ENCODE measurements around the gene CTSV.
"Not testable (repeated sequence)": the region's sequence is repeated elsewhere in the genome, so short reads cannot be mapped to it uniquely, and the experiment has no call there.

The CTSV gene

GRCh38 chr9:97039514-97039860, 545 bp upstream of the CTSV start:
- TF ChIP-seq CTCF (IDR thresholded peaks at IDR 0.05): no peak
- DNase-seq (ENCODE audit: low spot score): no peak
- no peak overlapping the region for H3K27ac ChIP-seq

GRCh38 chr9:97023505-97023904, 15.4 kb downstream of the CTSV start:
- H3K4me3 ChIP-seq; DNase-seq (ENCODE audit: low spot score); H3K27ac ChIP-seq: not testable (repeated sequence)

More at GRCh38 chr9:97039514-97039860, 545 bp upstream of the CTSV start:
- peak overlapping the region; percentile 68 for H3K4me3 ChIP-seq

GRCh38 chr9:97013151-97014132, 25.5 kb downstream of the CTSV start:
- Histone ChIP-seq H3K4me3 (peak overlapping the region; percentile 81), H3K27ac (peak overlapping the region; percentile 55 to 91)
- DNase-seq (ENCODE audit: low spot score): peak; percentile 80

GRCh38 chr9:97012617-97013016, 26.3 kb downstream of the CTSV start:
- Histone ChIP-seq H3K27ac (peak overlapping the region; percentile 55 to 91), H3K4me3 (peak overlapping the region; percentile 81)
- DNase-seq (ENCODE audit: low spot score): not testable (repeated sequence)

GRCh38 chr9:97002195-97002594, 36.7 kb downstream of the CTSV start:
- DNase-seq (ENCODE audit: low spot score); H3K27ac ChIP-seq; H3K4me3 ChIP-seq: not testable (repeated sequence)

GRCh38 chr9:97001338-97001737, 37.6 kb downstream of the CTSV start:
- not testable (repeated sequence) for DNase-seq (ENCODE audit: low spot score); H3K4me3 ChIP-seq; H3K27ac ChIP-seq

- H3K27ac ChIP-seq; DNase-seq (ENCODE audit: low spot score); H3K4me3 ChIP-seq: not testable (repeated sequence)
Measured at GRCh38 chr9:97000139-97000787, 38.7 kb downstream of the CTSV start.

- not testable (repeated sequence) for H3K4me3 ChIP-seq; H3K27ac ChIP-seq; DNase-seq (ENCODE audit: low spot score)
Measured at GRCh38 chr9:96999733-97000132, 39.2 kb downstream of the CTSV start.

- not testable (repeated sequence) for DNase-seq (ENCODE audit: low spot score)
Measured at GRCh38 chr9:96997009-96997701, 41.8 kb downstream of the CTSV start.

GRCh38 chr9:96994531-96995016, 44.4 kb downstream of the CTSV start:
- H3K4me3 ChIP-seq, H3K27ac ChIP-seq: not testable (repeated sequence)

More at GRCh38 chr9:96997009-96997701, 41.8 kb downstream of the CTSV start:
- not testable (repeated sequence) for H3K4me3 ChIP-seq, H3K27ac ChIP-seq

GRCh38 chr9:96992303-96992702, 46.6 kb downstream of the CTSV start:
- H3K4me3 ChIP-seq; DNase-seq (ENCODE audit: low spot score); H3K27ac ChIP-seq: not testable (repeated sequence)

More at GRCh38 chr9:96994531-96995016, 44.4 kb downstream of the CTSV start:
- not testable (repeated sequence) for DNase-seq (ENCODE audit: low spot score)

- H3K4me3 ChIP-seq; DNase-seq (ENCODE audit: low spot score); H3K27ac ChIP-seq: not testable (repeated sequence)
Measured at GRCh38 chr9:96989747-96990318, 49.1 kb downstream of the CTSV start.

- DNase-seq (ENCODE audit: low spot score); H3K4me3 ChIP-seq: not testable (repeated sequence)
- H3K27ac ChIP-seq: peak overlapping the region in 1 of 2 donors; percentile 56
Measured at GRCh38 chr9:96984887-96985286, 54.1 kb downstream of the CTSV start.

GRCh38 chr9:96984139-96984538, 54.8 kb downstream of the CTSV start:
- not testable (repeated sequence) for H3K4me3 ChIP-seq

GRCh38 chr9:96983496-96984122, 55.3 kb downstream of the CTSV start:
- not testable (repeated sequence) for H3K4me3 ChIP-seq, H3K27ac ChIP-seq

More at GRCh38 chr9:96984139-96984538, 54.8 kb downstream of the CTSV start:
- not testable (repeated sequence) for H3K27ac ChIP-seq; DNase-seq (ENCODE audit: low spot score)

More at GRCh38 chr9:96983496-96984122, 55.3 kb downstream of the CTSV start:
- DNase-seq (ENCODE audit: low spot score): not testable (repeated sequence)

All from coronary artery (tissue), 2 donors.